ENCODE data around the gene ZMPSTE24. TPM values are rescaled to one million over a fixed set of nuclear protein-coding genes. Genes with fewer than 3 reads are reported as not detected.

The ZMPSTE24 gene
- total and polyA plus RNA-seq, 7 experiments from 2014 or later, result 9.5 to 31.0 (median 14.5) TPM

GRCh38 chr1:40224040-40224439 is 34.0 kb upstream of the ZMPSTE24 start:
- peaks cover 0 to 8% (median 0%) of the 10 kb centered on the region in 3 experiments for H3K36me3 ChIP-seq (ENCODE audit: control insufficient read depth in 2 of 3, insufficient read depth in 3 of 3, low read length in 3 of 3)
- H3K27ac ChIP-seq (ENCODE audit: low read depth, low read length), result no peak overlapping the region
- ATAC-seq (no peak), DNase-seq (no peak)
- Mint-ChIP-seq H3K27me3 (no peaks in the 10 kb centered on the region), H3K4me1 (peaks cover 0 to 10% (median 3%) of the 10 kb centered on the region in 7 donors), H3K9me3 (peaks cover 0 to 2% (median 0%) of the 10 kb centered on the region in 11 donors), H3K36me3 (peaks cover 0 to 27% (median 14%) of the 10 kb centered on the region in 5 donors), H3K4me3 (no peak overlapping the region), H3K27ac (no peak overlapping the region)
- no peaks in the 10 kb centered on the region for H3K4me1 ChIP-seq (ENCODE audit: control insufficient read depth in 2 of 2, insufficient read depth in 2 of 2, low read length in 2 of 2)
- H3K9me3 ChIP-seq (ENCODE audit: control insufficient read depth in 2 of 3, low read length in 3 of 3), result no peaks in the 10 kb centered on the region
- H3K4me3 ChIP-seq (ENCODE audit: low read length), result no peak overlapping the region
- POLR2A ChIA-PET, result no interaction called here
- intact Hi-C loops (cut with micrococcal nuclease), result loop anchor here in 1 of 2 donors (5.0 kb wide), 1 partner anchor 33 kb away; the partner anchor contains the start of gene ZMPSTE24
- H3K27me3 ChIP-seq (ENCODE audit: control insufficient read depth in 2 of 2, insufficient read depth in 2 of 2, low read length in 2 of 2), result no peaks in the 10 kb centered on the region
- CTCF ChIA-PET, result no interaction called here

GRCh38 chr1:40226192-40226591 is 31.8 kb upstream of the ZMPSTE24 start:
- Mint-ChIP-seq H3K4me1 (peaks cover 0 to 17% (median 6%) of the 10 kb centered on the region in 7 donors), H3K27me3 (no peaks in the 10 kb centered on the region), H3K9me3 (peaks cover 0 to 6% (median 0%) of the 10 kb centered on the region in 11 donors), H3K4me3 (no peak overlapping the region), H3K36me3 (peaks cover 5 to 34% (median 22%) of the 10 kb centered on the region in 5 donors), H3K27ac (peak overlapping the region in 1 of 9 donors; percentile 56)
- Histone ChIP-seq H3K36me3 (ENCODE audit: control insufficient read depth in 2 of 3, insufficient read depth in 3 of 3, low read length in 3 of 3) (peaks cover 0 to 10% (median 0%) of the 10 kb centered on the region in 3 experiments), H3K4me1 (ENCODE audit: control insufficient read depth in 2 of 2, insufficient read depth in 2 of 2, low read length in 2 of 2) (no peaks in the 10 kb centered on the region), H3K27me3 (ENCODE audit: control insufficient read depth in 2 of 2, insufficient read depth in 2 of 2, low read length in 2 of 2) (no peaks in the 10 kb centered on the region), H3K9me3 (ENCODE audit: control insufficient read depth in 2 of 3, low read length in 3 of 3) (no peaks in the 10 kb centered on the region), H3K27ac (ENCODE audit: low read depth, low read length) (no peak overlapping the region), H3K4me3 (ENCODE audit: low read length) (no peak overlapping the region)
- DNase-seq (no peak), ATAC-seq (no peak)
- POLR2A ChIA-PET, result no interaction called here
- intact Hi-C loops (cut with micrococcal nuclease), result no loop called here
- CTCF ChIA-PET, result interaction anchor here (1.6 kb wide), 1 partner anchor 82 kb away, joined by 3 read pairs; no protein-coding TSS in a partner anchor

- H3K36me3 Mint-ChIP-seq, result peaks cover 19 to 79% (median 51%) of the 10 kb centered on the region in 5 donors
- ChIA-PET CTCF (no interaction called here), POLR2A (no interaction called here)
- ATAC-seq (peak; percentile 27), DNase-seq (peak in 7 of 9 donors; percentile 10 to 53 (median 36))
- H3K4me1 Mint-ChIP-seq, result peaks cover 0 to 52% (median 10%) of the 10 kb centered on the region in 7 donors
- Histone ChIP-seq H3K27ac (ENCODE audit: low read depth, low read length) (no peak overlapping the region), H3K4me1 (ENCODE audit: control insufficient read depth in 2 of 2, insufficient read depth in 2 of 2, low read length in 2 of 2) (no peaks in the 10 kb centered on the region), H3K4me3 (ENCODE audit: low read length) (no peak overlapping the region), H3K27me3 (ENCODE audit: control insufficient read depth in 2 of 2, insufficient read depth in 2 of 2, low read length in 2 of 2) (no peaks in the 10 kb centered on the region), H3K9me3 (ENCODE audit: control insufficient read depth in 2 of 3, low read length in 3 of 3) (no peaks in the 10 kb centered on the region), H3K36me3 (ENCODE audit: control insufficient read depth in 2 of 3, insufficient read depth in 3 of 3, low read length in 3 of 3) (peaks cover 20 to 64% (median 25%) of the 10 kb centered on the region in 3 experiments)
- intact Hi-C loops (cut with micrococcal nuclease), result loop anchor here in 1 of 2 donors (1.0 kb wide), 2 partner anchors 9 to 26 kb away; partner anchors contain the start of gene ZMPSTE24
- H3K4me3 Mint-ChIP-seq, result peak overlapping the region in 1 of 10 donors; percentile 61
- H3K27ac Mint-ChIP-seq, result peak overlapping the region in 3 of 9 donors; percentile 7 to 81 (median 32)
- H3K27me3 Mint-ChIP-seq, result no peaks in the 10 kb centered on the region
- H3K9me3 Mint-ChIP-seq, result peaks cover 0 to 12% (median 1%) of the 10 kb centered on the region in 11 donors
Observed at GRCh38 chr1:40232444-40232843, 25.6 kb upstream of the ZMPSTE24 start.

DNA sequence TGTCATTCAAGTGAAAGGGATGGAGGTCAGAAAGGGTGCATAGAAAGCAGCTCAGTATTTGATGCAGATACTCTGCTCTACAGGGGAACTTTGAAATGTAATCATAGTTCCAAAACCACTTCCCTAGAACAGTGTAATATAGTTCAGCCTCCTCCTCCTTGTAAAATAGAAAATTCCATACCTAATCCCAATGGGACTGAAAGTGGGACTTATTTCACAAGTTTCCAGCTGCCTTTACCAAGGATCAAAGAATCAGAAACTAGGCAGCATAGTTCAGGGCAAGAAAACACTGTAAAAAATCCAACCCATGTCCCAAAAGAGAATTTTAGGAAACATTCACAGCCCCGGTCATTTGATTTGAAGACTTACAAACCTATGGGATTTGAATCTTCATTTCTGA is 18.4 kb upstream of the ZMPSTE24 start:
- H3K4me1 Mint-ChIP-seq, result peaks cover 7 to 73% (median 19%) of the 10 kb centered on the region in 7 donors
- ChIA-PET CTCF (interaction anchor here (0.6 kb wide), 1 partner anchor 102 kb away, joined by 3 read pairs; no protein-coding TSS in a partner anchor), POLR2A (interaction anchor here (0.6 to 1.3 kb wide), 5 partner anchors 17 to 234 kb away, joined by 3 read pairs; no protein-coding TSS in a partner anchor)
- H3K27ac ChIP-seq (ENCODE audit: low read depth, low read length), result no peak overlapping the region
- ATAC-seq (no peak), DNase-seq (no peak)
- H3K9me3 ChIP-seq (ENCODE audit: control insufficient read depth in 2 of 3, low read length in 3 of 3), result no peaks in the 10 kb centered on the region
- intact Hi-C loops (cut with micrococcal nuclease), result loop anchor here in 1 of 2 donors (2.0 to 5.0 kb wide), 3 partner anchors 17 to 163 kb away; partner anchors contain the start of gene RLF
- no peaks in the 10 kb centered on the region for H3K27me3 ChIP-seq (ENCODE audit: control insufficient read depth in 2 of 2, insufficient read depth in 2 of 2, low read length in 2 of 2)
- no peak overlapping the region for H3K4me3 Mint-ChIP-seq
- H3K27ac Mint-ChIP-seq, result peak overlapping the region in 3 of 9 donors; percentile 5 to 30 (median 29)
- H3K27me3 Mint-ChIP-seq, result no peaks in the 10 kb centered on the region
- no peak overlapping the region for H3K4me3 ChIP-seq (ENCODE audit: low read length)
- peaks cover 12 to 14% of the 10 kb centered on the region in 2 donors for H3K4me1 ChIP-seq (ENCODE audit: control insufficient read depth in 2 of 2, insufficient read depth in 2 of 2, low read length in 2 of 2)
- peaks cover 0 to 8% (median 0%) of the 10 kb centered on the region in 11 donors for H3K9me3 Mint-ChIP-seq
- H3K36me3 Mint-ChIP-seq, result peaks cover 13 to 53% (median 46%) of the 10 kb centered on the region in 5 donors
- H3K36me3 ChIP-seq (ENCODE audit: control insufficient read depth in 2 of 3, insufficient read depth in 3 of 3, low read length in 3 of 3), result peaks cover 16 to 35% (median 25%) of the 10 kb centered on the region in 3 experiments

DNA sequence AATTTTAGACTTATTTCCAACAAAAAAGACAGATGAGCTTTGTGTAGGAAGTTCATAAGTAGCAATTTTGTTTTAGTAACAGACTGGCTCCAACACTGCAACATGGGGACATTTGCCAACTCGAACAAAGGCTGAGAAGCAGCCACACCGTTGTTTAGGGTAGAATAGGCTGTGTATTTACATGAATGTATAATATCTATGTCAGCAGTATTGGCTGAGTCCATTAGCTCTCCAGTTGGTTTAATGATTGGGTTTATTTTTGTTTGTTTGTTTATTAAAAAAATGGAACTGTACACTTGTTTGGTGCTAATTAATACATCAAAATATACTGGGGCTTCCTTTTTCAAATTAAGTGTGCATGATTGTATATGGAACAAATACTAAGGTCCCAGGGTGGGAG is 17.6 kb upstream of the ZMPSTE24 start:
- H3K4me3 Mint-ChIP-seq, result no peak overlapping the region
- peaks cover 0 to 8% (median 0%) of the 10 kb centered on the region in 11 donors for H3K9me3 Mint-ChIP-seq
- H3K9me3 ChIP-seq (ENCODE audit: control insufficient read depth in 2 of 3, low read length in 3 of 3), result no peaks in the 10 kb centered on the region
- H3K27ac ChIP-seq (ENCODE audit: low read depth, low read length), result no peak overlapping the region
- intact Hi-C loops (cut with micrococcal nuclease), result loop anchor here in 1 of 2 donors (2.0 to 5.0 kb wide), 3 partner anchors 16 to 162 kb away; partner anchors contain the start of gene RLF
- no peak overlapping the region for H3K4me3 ChIP-seq (ENCODE audit: low read length)
- DNase-seq, result no peak
- peaks cover 13 to 50% (median 41%) of the 10 kb centered on the region in 5 donors for H3K36me3 Mint-ChIP-seq
- CTCF ChIA-PET, result interaction anchor here (1.1 kb wide), 1 partner anchor 88 kb away, joined by 3 read pairs; no protein-coding TSS in a partner anchor
- peaks cover 7 to 74% (median 19%) of the 10 kb centered on the region in 7 donors for H3K4me1 Mint-ChIP-seq
- no peaks in the 10 kb centered on the region for H3K27me3 ChIP-seq (ENCODE audit: control insufficient read depth in 2 of 2, insufficient read depth in 2 of 2, low read length in 2 of 2)
- H3K4me1 ChIP-seq (ENCODE audit: control insufficient read depth in 2 of 2, insufficient read depth in 2 of 2, low read length in 2 of 2), result peaks cover 12 to 14% of the 10 kb centered on the region in 2 donors
- H3K27me3 Mint-ChIP-seq, result no peaks in the 10 kb centered on the region
- H3K36me3 ChIP-seq (ENCODE audit: control insufficient read depth in 2 of 3, insufficient read depth in 3 of 3, low read length in 3 of 3), result peaks cover 16 to 27% (median 23%) of the 10 kb centered on the region in 3 experiments
- POLR2A ChIA-PET, result interaction anchor here (0.5 to 1.3 kb wide), 3 partner anchors 9 to 19 kb away, joined by 3 read pairs; no protein-coding TSS in a partner anchor
- H3K27ac Mint-ChIP-seq, result peak overlapping the region in 3 of 9 donors; percentile 1 to 57 (median 29)
- ATAC-seq, result no peak

- peaks cover 9 to 17% (median 13%) of the 10 kb centered on the region in 3 experiments for H3K36me3 ChIP-seq (ENCODE audit: control insufficient read depth in 2 of 3, insufficient read depth in 3 of 3, low read length in 3 of 3)
- Mint-ChIP-seq H3K9me3 (peaks cover 0 to 8% (median 0%) of the 10 kb centered on the region in 11 donors), H3K27ac (peak overlapping the region in 6 of 9 donors; percentile 2 to 81 (median 18)), H3K4me3 (peak overlapping the region in 3 of 10 donors; percentile 2 to 64 (median 8)), H3K36me3 (peaks cover 6 to 42% (median 31%) of the 10 kb centered on the region in 5 donors), H3K4me1 (peaks cover 7 to 75% (median 19%) of the 10 kb centered on the region in 7 donors), H3K27me3 (no peaks in the 10 kb centered on the region)
- POLR2A ChIA-PET, result interaction anchor here (0.9 to 1.6 kb wide), 2 partner anchors 16 to 81 kb away, joined by 5 to 8 read pairs; partner anchors contain the start of gene ZMPSTE24
- ATAC-seq (peak; percentile 43), DNase-seq (no peak)
- CTCF ChIA-PET, result interaction anchor here (0.7 to 1.1 kb wide), 2 partner anchors 89 to 269 kb away, joined by 3 read pairs; no protein-coding TSS in a partner anchor
- H3K27ac ChIP-seq (ENCODE audit: low read depth, low read length), result no peak overlapping the region
- intact Hi-C loops (cut with micrococcal nuclease), result loop anchor here in 1 of 2 donors (1.0 to 5.0 kb wide), 4 partner anchors 9 to 161 kb away; partner anchors contain the start of gene RLF
- H3K4me1 ChIP-seq (ENCODE audit: control insufficient read depth in 2 of 2, insufficient read depth in 2 of 2, low read length in 2 of 2), result peaks cover 12 to 14% of the 10 kb centered on the region in 2 donors
- H3K27me3 ChIP-seq (ENCODE audit: control insufficient read depth in 2 of 2, insufficient read depth in 2 of 2, low read length in 2 of 2), result no peaks in the 10 kb centered on the region
- H3K4me3 ChIP-seq (ENCODE audit: low read length), result no peak overlapping the region
- H3K9me3 ChIP-seq (ENCODE audit: control insufficient read depth in 2 of 3, low read length in 3 of 3), result no peaks in the 10 kb centered on the region
Observed at GRCh38 chr1:40241362-40241761, 16.7 kb upstream of the ZMPSTE24 start.
